Right lobe of liver (tissue), 4 donors: ENCODE data around the gene GOLT1A.

Source experiments
- POLR2A ChIP-seq: fragments of 450-650 bp; IDR thresholded peaks from one replicate; pipeline ENCODE4 v1.6.1; 2017; ENCODE audit warnings: antibody characterized with exemption, mild to moderate bottlenecking
- TF ChIP-seq, protein P1 (sequence below), 4 donors: fragments of 200-600 bp in 3 of 4; fragments of 450-650 bp in 1 of 4; IDR thresholded peaks; one replicate each; pipeline versions ENCODE4 v1.5.1 to v1.8.0; 2016 to 2022; ENCODE audit warnings: antibody characterized with exemption in 4 of 4, mild to moderate bottlenecking in 2 of 4
- donor health status: DM: no; HTN: no; CAD: no.
- donor health status: DM: no; HTN: no; CAD: no.
- donor health status: DM: no; HTN: yes; CAD: no.

GRCh38 chr1:204249736-204250427, 36.1 kb upstream of the GOLT1A start:
- TF ChIP-seq POLR2A: no peak
- TF ChIP-seq, protein P1, sequence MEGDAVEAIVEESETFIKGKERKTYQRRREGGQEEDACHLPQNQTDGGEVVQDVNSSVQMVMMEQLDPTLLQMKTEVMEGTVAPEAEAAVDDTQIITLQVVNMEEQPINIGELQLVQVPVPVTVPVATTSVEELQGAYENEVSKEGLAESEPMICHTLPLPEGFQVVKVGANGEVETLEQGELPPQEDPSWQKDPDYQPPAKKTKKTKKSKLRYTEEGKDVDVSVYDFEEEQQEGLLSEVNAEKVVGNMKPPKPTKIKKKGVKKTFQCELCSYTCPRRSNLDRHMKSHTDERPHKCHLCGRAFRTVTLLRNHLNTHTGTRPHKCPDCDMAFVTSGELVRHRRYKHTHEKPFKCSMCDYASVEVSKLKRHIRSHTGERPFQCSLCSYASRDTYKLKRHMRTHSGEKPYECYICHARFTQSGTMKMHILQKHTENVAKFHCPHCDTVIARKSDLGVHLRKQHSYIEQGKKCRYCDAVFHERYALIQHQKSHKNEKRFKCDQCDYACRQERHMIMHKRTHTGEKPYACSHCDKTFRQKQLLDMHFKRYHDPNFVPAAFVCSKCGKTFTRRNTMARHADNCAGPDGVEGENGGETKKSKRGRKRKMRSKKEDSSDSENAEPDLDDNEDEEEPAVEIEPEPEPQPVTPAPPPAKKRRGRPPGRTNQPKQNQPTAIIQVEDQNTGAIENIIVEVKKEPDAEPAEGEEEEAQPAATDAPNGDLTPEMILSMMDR (IDR thresholded peaks at IDR 0.05): no peak
